Kasumi-1 (cell line): ENCODE measurements around the gene PCDHGA11.
"Not testable (repeated sequence)": the region's sequence is repeated elsewhere in the genome, so short reads cannot be mapped to it uniquely, and the experiment has no call there.

Experiments used
- DNase-seq, 2 experiments: peaks; one replicate each; lab custom pipeline; 2025; lab: John Stamatoyannopoulos, UW

PCDHGA11 gene

GRCh38 chr5:141398608-141399007, 22.2 kb upstream of the PCDHGA11 start:
- DNase-seq, result no peak

- DNase-seq, result no peak
Measured at GRCh38 chr5:141399555-141400258, 21.1 kb upstream of the PCDHGA11 start.

GRCh38 chr5:141402553-141403243, 18.2 kb upstream of the PCDHGA11 start, which contains the start of gene PCDHGA9:
Gene PCDHGA9, plus strand, starts transcription at chr5:141402778. Its CDS starts 175 bp downstream, at chr5:141402953.
- no peak for DNase-seq

- no peak for DNase-seq
Measured at GRCh38 chr5:141403387-141403786, 17.5 kb upstream of the PCDHGA11 start.

GRCh38 chr5:141407790-141408505, 12.9 kb upstream of the PCDHGA11 start, which contains the start of gene PCDHGB6:
Gene PCDHGB6, plus strand, starts transcription at chr5:141408021. Its CDS starts 182 bp downstream, at chr5:141408203.
- DNase-seq, result not testable (repeated sequence)

GRCh38 chr5:141409598-141410306, 11.1 kb upstream of the PCDHGA11 start:
- DNase-seq, result no peak

GRCh38 chr5:141411575-141411974, 9.3 kb upstream of the PCDHGA11 start:
- no peak for DNase-seq

GRCh38 chr5:141412854-141413539, 7.9 kb upstream of the PCDHGA11 start, which contains the start of gene PCDHGA10:
Gene PCDHGA10, plus strand, starts transcription at chr5:141412987. Its CDS starts 189 bp downstream, at chr5:141413176.
- peak; percentile 83 to 88 for DNase-seq

GRCh38 chr5:141413540-141414069, 7.2 kb upstream of the PCDHGA11 start:
- DNase-seq, result peak in 1 of 2 experiments; percentile 9

GRCh38 chr5:141414548-141415274, 6.1 kb upstream of the PCDHGA11 start:
- not testable (repeated sequence) for DNase-seq

GRCh38 chr5:141415275-141415618, 5.6 kb upstream of the PCDHGA11 start:
- DNase-seq, result not testable (repeated sequence)

GRCh38 chr5:141417494-141418172, 3.2 kb upstream of the PCDHGA11 start, which contains the start of gene PCDHGB7:
Gene PCDHGB7, plus strand, starts transcription at chr5:141417677. Its CDS starts 183 bp downstream, at chr5:141417860.
- DNase-seq, result not testable (repeated sequence)

- no peak for DNase-seq
Measured at GRCh38 chr5:141419074-141419880, 1.6 kb upstream of the PCDHGA11 start.

GRCh38 chr5:141421489-141421855, 621 bp downstream of the PCDHGA11 start:
- DNase-seq, result no peak

- no peak for DNase-seq
Measured at GRCh38 chr5:141422742-141423291, 2.0 kb downstream of the PCDHGA11 start.

GRCh38 chr5:141427783-141428426, 7.1 kb downstream of the PCDHGA11 start:
- DNase-seq, result no peak

- no peak for DNase-seq
Measured at GRCh38 chr5:141430332-141431113, 9.7 kb downstream of the PCDHGA11 start, which contains the start of gene PCDHGA12. Gene PCDHGA12, plus strand, starts transcription at chr5:141430507. Its CDS starts 253 bp downstream, at chr5:141430760.
